Left lung (tissue), 10 donors: ENCODE measurements around the gene ZDHHC18. TPM values are rescaled to one million over a fixed set of nuclear protein-coding genes. Genes with fewer than 3 reads are reported as not detected.
"Not testable (repeated sequence)": the region's sequence is repeated elsewhere in the genome, so short reads cannot be mapped to it uniquely, and the experiment has no call there.

Source experiments
- ATAC-seq: fragments of 200-7000 bp; cut with Tn5 transposase; one replicate; pipeline ENCODE4 v1.9.1; 2020; ENCODE audit warnings: moderate library complexity
- DNase-seq, 4 donors: peaks; one replicate each; pipeline ENCODE4 v3.0.0-alpha.2; 2013 to 2020
- H3K27ac ChIP-seq, 2 donors: fragments of 200-600 bp; sonication (generic) in 1 of 2; one replicate each; pipeline versions ENCODE4 v1.5.0 to v1.8.0; 2020 to 2021
- H3K27me3 ChIP-seq, 2 donors: fragments of 200-600 bp; sonication (generic) in 1 of 2; one replicate each; pipeline versions ENCODE4 v1.5.0 to v1.8.0; 2020 to 2021
- H3K36me3 ChIP-seq, 2 donors: fragments of 200-600 bp; sonication (generic) in 1 of 2; one replicate each; pipeline versions ENCODE4 v1.5.0 to v1.8.0; 2020 to 2021
- H3K4me1 ChIP-seq, 2 donors: fragments of 200-600 bp; one replicate each; pipeline ENCODE4 v1.8.0; 2021
- H3K4me3 ChIP-seq, 2 donors: fragments of 200-600 bp; sonication (generic) in 1 of 2; one replicate each; pipeline versions ENCODE4 v1.5.0 to v1.8.0; 2020 to 2021; ENCODE audit warnings: mild to moderate bottlenecking in 1 of 2
- H3K9me3 ChIP-seq, 2 donors: fragments of 200-600 bp; sonication (generic) in 1 of 2; one replicate each; pipeline versions ENCODE4 v1.5.0 to v1.8.0; 2020 to 2021
- CTCF ChIP-seq, 2 donors: fragments of 200-600 bp; sonication (generic) in 1 of 2; IDR thresholded peaks; one replicate each; pipeline versions ENCODE4 v1.5.0 to v1.8.0; 2021; ENCODE audit warnings: antibody characterized with exemption in 2 of 2
- intact Hi-C, 2 donors: fragments of 100-400 bp; cut with DNase I; formaldehyde crosslinking; loops; one replicate each; pipeline versions ENCODE4 v1.11.2 to v1.14.2; 2022
- polyA plus RNA-seq, 6 donors: library from polyadenylated mRNA; unstranded; fragments of 120-200 nt; gene quantifications; one replicate each; pipeline ENCODE4 v1.2.1, GENCODE V29; 2013; ENCODE audit not compliant: insufficient read length in 6 of 6
- total RNA-seq, 2 donors: library from RNA; stranded (reverse); fragmentation: NEBNext Ultra II Directional; extraction: Animal tissue kit (Norgen Biotek cat#: 25700); gene quantifications; one replicate each; pipeline ENCODE4 v1.2.1, GENCODE V29; 2021
- donor health status: DM: no; HTN: yes; CAD: no.
- donor health status: DM: no; HTN: no; CAD: no.

Gene ZDHHC18
- total and polyA plus RNA-seq, 8 donors = 21.2 to 33.4 (median 24.2) TPM

- DNase-seq (peak; percentile 96 to 98 (median 97)), ATAC-seq (peak; percentile 88)
- Histone ChIP-seq H3K4me1 (peaks cover 0 to 32% of the 10 kb centered on the region in 2 donors), H3K9me3 (no peaks in the 10 kb centered on the region), H3K27me3 (no peaks in the 10 kb centered on the region), H3K4me3 (peak overlapping the region; percentile 59 to 65), H3K36me3 (no peaks in the 10 kb centered on the region), H3K27ac (peak overlapping the region; percentile 95 to 96)
- no peak for TF ChIP-seq CTCF (IDR thresholded peaks at IDR 0.05)
- intact Hi-C loops = no loop called here
Observed at GRCh38 chr1:26864610-26865480, 38.4 kb downstream of the ZDHHC18 start.

- H3K27me3 ChIP-seq, H3K27ac ChIP-seq, H3K4me3 ChIP-seq, H3K4me1 ChIP-seq, H3K9me3 ChIP-seq, ATAC-seq, DNase-seq, intact Hi-C loops: not testable (repeated sequence)
- H3K36me3 ChIP-seq = peaks cover 0 to 28% of the 10 kb centered on the region in 2 donors
Observed at GRCh38 chr1:26873097-26873496, 46.6 kb downstream of the ZDHHC18 start.

- no peak overlapping the region for H3K4me3 ChIP-seq
- peaks cover 0 to 3% of the 10 kb centered on the region in 2 donors for H3K4me1 ChIP-seq
- no peaks in the 10 kb centered on the region for H3K27me3 ChIP-seq
- intact Hi-C loops = no loop called here
- peaks cover 0 to 46% of the 10 kb centered on the region in 2 donors for H3K36me3 ChIP-seq
- no peak overlapping the region for H3K27ac ChIP-seq
- ATAC-seq = no peak
- no peaks in the 10 kb centered on the region for H3K9me3 ChIP-seq
- DNase-seq = no peak
- TF ChIP-seq CTCF (IDR thresholded peaks at IDR 0.05) = no peak
Observed at GRCh38 chr1:26874896-26875295, 48.4 kb downstream of the ZDHHC18 start.

- intact Hi-C loops = no loop called here
- H3K9me3 ChIP-seq = no peaks in the 10 kb centered on the region
- no peaks in the 10 kb centered on the region for H3K27me3 ChIP-seq
- ATAC-seq = no peak
- H3K4me1 ChIP-seq = peaks cover 0 to 3% of the 10 kb centered on the region in 2 donors
- no peak for DNase-seq
- no peak overlapping the region for H3K27ac ChIP-seq
- H3K36me3 ChIP-seq = peaks cover 0 to 70% of the 10 kb centered on the region in 2 donors
- no peak for TF ChIP-seq CTCF (IDR thresholded peaks at IDR 0.05)
- H3K4me3 ChIP-seq = no peak overlapping the region
Observed at GRCh38 chr1:26877326-26877725, 50.8 kb downstream of the ZDHHC18 start.

GRCh38 chr1:26879793-26880192 is 53.3 kb downstream of the ZDHHC18 start:
- Histone ChIP-seq H3K9me3 (no peaks in the 10 kb centered on the region), H3K4me1 (peaks cover 0 to 3% of the 10 kb centered on the region in 2 donors), H3K27me3 (no peaks in the 10 kb centered on the region), H3K27ac (no peak overlapping the region), H3K36me3 (peaks cover 0 to 88% of the 10 kb centered on the region in 2 donors), H3K4me3 (no peak overlapping the region)
- no peak for DNase-seq
- TF ChIP-seq CTCF (IDR thresholded peaks at IDR 0.05) = no peak
- no peak for ATAC-seq
- intact Hi-C loops = loop anchor here in 1 of 2 donors (10.0 kb wide), 1 partner anchor 275 kb away; no protein-coding TSS in a partner anchor

- not testable (repeated sequence) for H3K9me3 ChIP-seq, H3K27me3 ChIP-seq, DNase-seq, H3K4me1 ChIP-seq, ATAC-seq, H3K27ac ChIP-seq, H3K4me3 ChIP-seq
- intact Hi-C loops = loop anchor here in 1 of 2 donors (10.0 kb wide), 1 partner anchor 277 kb away; no protein-coding TSS in a partner anchor
- peaks cover 0 to 97% of the 10 kb centered on the region in 2 donors for H3K36me3 ChIP-seq
Observed at GRCh38 chr1:26881611-26882010, 55.1 kb downstream of the ZDHHC18 start.
